Sciatic nerve (tissue), 2 donors: ENCODE data around the gene ATXN7. TPM values are rescaled to one million over a fixed set of nuclear protein-coding genes. Genes with fewer than 3 reads are reported as not detected.

ENCODE experiments used
- ATAC-seq: fragments of 200-7000 bp; cut with Tn5 transposase; one replicate; pipeline ENCODE4 v1.9.1; 2020; ENCODE audit warnings: mild to moderate bottlenecking, moderate library complexity
- DNase-seq: peaks from one replicate; pipeline ENCODE4 v3.0.0-alpha.2; 2020; ENCODE audit warnings: low spot score
- intact Hi-C: fragments of 100-400 bp; cut with DNase I; formaldehyde crosslinking; loops from one replicate; pipeline ENCODE4 v1.14.2; 2022
- total RNA-seq: library from RNA; stranded (reverse); fragmentation: NEBNext Ultra II Directional; extraction: Animal tissue kit (Norgen Biotek cat#: 25700); gene quantifications from one replicate; pipeline ENCODE4 v1.2.1, GENCODE V29; 2021
- donor health status: DM: no; HTN: no; CAD: no.
- donor health status: DM: no; HTN: no; CAD: no.

The ATXN7 gene
- total RNA-seq, 1 donor from 2014 or later, result 52.0 TPM

- ATAC-seq, result no peak
- intact Hi-C loops, result no loop called here
- no peak for DNase-seq
Measured at GRCh38 chr3:63951492-63952247, 88.0 kb downstream of the ATXN7 start.

GRCh38 chr3:63952248-63952594, 88.6 kb downstream of the ATXN7 start:
- intact Hi-C loops, result no loop called here
- ATAC-seq, result no peak
- DNase-seq, result no peak

- ATAC-seq, result peak; percentile 13
- DNase-seq, result no peak
- intact Hi-C loops, result no loop called here
Measured at GRCh38 chr3:63954182-63954581, 90.5 kb downstream of the ATXN7 start.

- intact Hi-C loops, result no loop called here
- no peak for ATAC-seq
Measured at GRCh38 chr3:63955036-63955650, 91.5 kb downstream of the ATXN7 start.

GRCh38 chr3:63955830-63956545, 92.3 kb downstream of the ATXN7 start:
- ATAC-seq (no peak), DNase-seq (no peak)
- intact Hi-C loops, result no loop called here

More at GRCh38 chr3:63955036-63955650, 91.5 kb downstream of the ATXN7 start:
- no peak for DNase-seq

- DNase-seq (no peak), ATAC-seq (no peak)
- intact Hi-C loops, result no loop called here
Measured at GRCh38 chr3:63959146-63959545, 95.5 kb downstream of the ATXN7 start.

GRCh38 chr3:63960048-63960711, 96.5 kb downstream of the ATXN7 start:
- intact Hi-C loops, result no loop called here
- DNase-seq (peak; percentile 62), ATAC-seq (peak; percentile 70)

GRCh38 chr3:63961891-63962290, 98.2 kb downstream of the ATXN7 start:
- intact Hi-C loops, result no loop called here
- DNase-seq (no peak), ATAC-seq (peak; percentile 67)

GRCh38 chr3:63963496-63963895, 99.8 kb downstream of the ATXN7 start:
- ATAC-seq (no peak), DNase-seq (no peak)
- intact Hi-C loops, result no loop called here

- intact Hi-C loops, result no loop called here
- DNase-seq (no peak), ATAC-seq (no peak)
Measured at GRCh38 chr3:63964681-63965485, 101.2 kb downstream of the ATXN7 start.

GRCh38 chr3:63966007-63966406, 102.3 kb downstream of the ATXN7 start:
- intact Hi-C loops, result no loop called here
- DNase-seq (no peak), ATAC-seq (no peak)

- DNase-seq (no peak), ATAC-seq (no peak)
- intact Hi-C loops, result no loop called here
Measured at GRCh38 chr3:63966871-63967270, 103.2 kb downstream of the ATXN7 start.

- intact Hi-C loops, result no loop called here
- DNase-seq, result peak; percentile 67
- ATAC-seq, result peak; percentile 89
Measured at GRCh38 chr3:63967675-63968611, 104.3 kb downstream of the ATXN7 start.

GRCh38 chr3:63968612-63969350, 105.1 kb downstream of the ATXN7 start:
- intact Hi-C loops, result no loop called here
- DNase-seq, result no peak
- no peak for ATAC-seq

- no peak for ATAC-seq
- intact Hi-C loops, result no loop called here
- DNase-seq, result no peak
Measured at GRCh38 chr3:63969876-63970275, 106.2 kb downstream of the ATXN7 start.

GRCh38 chr3:63970631-63971475, 107.2 kb downstream of the ATXN7 start:
- DNase-seq (no peak), ATAC-seq (peak; percentile 54)
- intact Hi-C loops, result no loop called here
